Effector CD8-positive, alpha-beta T cell (primary cell): Measurements from ENCODE around the gene ITGB6.
"Not testable (repeated sequence)": the region's sequence is repeated elsewhere in the genome, so short reads cannot be mapped to it uniquely, and the experiment has no call there.

Source experiments
- DNase-seq: peaks from one replicate; lab custom pipeline; 2025; lab: John Stamatoyannopoulos, UW

The ITGB6 gene

GRCh38 chr2:160181146-160181836, 18.8 kb downstream of the ITGB6 start:
- not testable (repeated sequence) for DNase-seq

DNA sequence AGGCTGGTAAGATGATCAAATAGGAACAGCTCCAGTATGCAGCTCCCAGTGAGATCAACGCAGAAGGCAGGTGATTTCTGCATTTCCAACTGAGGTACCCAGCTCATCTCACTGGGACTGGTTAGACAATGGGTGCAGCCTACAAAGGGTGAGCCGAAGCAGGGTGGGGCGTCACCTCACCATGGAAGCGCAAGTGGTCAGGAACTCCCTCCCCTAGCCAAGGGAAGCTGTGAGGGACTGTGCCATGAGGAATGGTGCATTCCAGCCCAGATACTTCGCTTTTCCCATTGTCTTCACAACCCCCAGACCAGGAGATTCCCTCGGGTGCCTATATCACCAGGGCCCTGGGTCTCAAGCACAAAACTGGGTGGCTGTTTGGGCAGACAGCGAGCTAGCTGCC, 19.4 kb downstream of the ITGB6 start:
- not testable (repeated sequence) for DNase-seq

GRCh38 chr2:160180172-160180571, 19.9 kb downstream of the ITGB6 start:
- no peak for DNase-seq

DNA sequence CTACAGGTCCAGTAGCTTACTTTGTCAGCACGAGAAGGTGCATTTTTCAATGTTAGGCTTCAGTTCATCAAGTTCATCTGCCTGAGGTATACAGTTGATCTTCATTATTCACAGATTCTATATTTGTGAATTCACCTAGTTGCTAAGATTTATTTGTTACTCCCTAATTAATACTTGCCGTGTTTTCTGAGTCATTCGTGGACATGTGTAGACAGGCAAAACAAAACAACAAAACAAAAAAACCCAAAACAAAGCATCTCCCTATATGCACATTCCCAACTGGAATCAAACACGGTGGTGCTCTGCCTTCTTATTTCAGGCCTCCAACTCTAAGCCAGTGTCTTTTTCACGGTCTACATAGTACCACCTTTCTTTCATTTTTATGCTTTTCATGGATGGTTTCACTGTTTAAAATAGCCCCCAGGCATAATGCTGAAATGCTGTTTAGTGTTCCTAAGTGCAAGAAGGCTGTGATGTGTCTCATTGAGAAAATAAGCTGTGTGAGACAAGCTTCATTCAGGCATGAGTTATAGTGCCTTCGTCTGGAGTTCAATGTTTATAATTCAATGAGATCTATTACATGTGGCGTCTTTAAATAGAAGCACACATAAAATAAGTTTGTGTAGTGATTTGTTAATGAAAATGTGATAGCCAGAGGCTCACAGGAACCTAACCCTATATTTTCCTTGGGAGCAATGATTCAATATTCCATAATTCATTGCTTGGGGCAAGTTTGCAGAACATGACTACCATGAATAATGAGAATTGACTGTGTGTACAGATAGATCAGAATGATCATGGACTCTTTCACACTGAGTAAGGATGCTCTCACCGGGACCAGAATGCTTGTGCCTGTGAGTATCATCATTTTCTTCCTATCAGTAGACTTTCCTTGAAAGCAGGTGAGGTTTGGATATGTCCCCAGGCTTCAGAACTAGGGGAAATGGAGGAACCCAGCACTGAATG, 24.6 kb downstream of the ITGB6 start:
- no peak for DNase-seq

DNA sequence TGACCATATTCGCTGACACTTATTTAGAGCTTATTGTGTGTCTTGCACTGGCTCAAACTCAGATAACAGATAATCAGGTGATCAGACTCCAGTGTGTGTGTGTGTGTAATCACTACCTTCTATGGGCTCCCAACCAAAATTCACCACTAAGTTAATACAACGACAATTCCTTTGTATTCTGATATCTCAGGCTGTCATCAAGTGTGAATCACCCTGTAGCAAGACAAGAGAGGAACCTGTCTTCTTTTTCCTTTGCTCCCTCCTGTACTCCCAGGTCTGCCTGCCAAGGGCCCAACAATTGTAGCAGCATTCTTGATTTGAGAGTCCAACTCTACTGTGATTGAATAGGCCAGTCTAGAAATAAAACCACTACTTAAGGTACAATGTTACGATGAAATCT, 25.8 kb downstream of the ITGB6 start:
- no peak for DNase-seq

GRCh38 chr2:160169988-160170387, 30.1 kb downstream of the ITGB6 start:
- no peak for DNase-seq

DNA sequence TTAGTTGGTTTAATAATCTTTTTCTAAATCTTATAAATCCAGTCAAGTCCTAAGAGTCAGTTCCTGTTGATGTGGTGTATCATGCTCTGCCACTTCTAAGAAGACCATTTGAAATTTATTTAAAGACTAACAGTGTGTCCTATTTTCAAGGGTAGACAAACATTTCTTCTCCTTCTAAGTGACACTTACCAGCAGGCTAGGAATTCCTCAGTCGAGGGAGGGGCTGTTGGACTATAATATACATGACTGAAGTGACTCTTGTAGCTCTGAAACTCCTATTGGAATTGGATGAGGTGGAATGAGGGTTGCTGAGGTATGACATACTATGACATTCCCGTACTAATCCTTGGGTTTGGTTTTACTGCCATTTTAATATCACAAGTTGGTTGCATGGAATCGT, 30.6 kb downstream of the ITGB6 start:
- DNase-seq = no peak

DNA sequence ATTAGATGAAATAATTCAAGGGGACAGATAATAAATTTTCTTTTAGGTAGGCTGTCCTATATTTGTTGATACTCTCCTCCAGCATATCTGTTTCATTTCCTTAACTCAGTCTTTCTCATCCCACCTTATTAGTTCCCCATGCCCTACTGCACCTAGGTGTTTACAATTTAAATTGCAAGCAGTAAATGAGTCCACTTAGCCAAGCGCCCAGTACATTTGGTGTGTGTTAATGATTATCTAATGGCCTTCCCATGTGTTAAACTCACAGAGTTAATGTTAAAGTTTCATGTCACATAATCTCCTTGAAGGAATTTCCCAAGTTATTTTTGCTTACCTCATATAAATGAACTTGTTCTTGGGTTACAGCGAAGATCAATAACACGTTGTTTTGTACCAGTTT, 31.2 kb downstream of the ITGB6 start:
- DNase-seq = no peak

GRCh38 chr2:160167089-160167740, 32.9 kb downstream of the ITGB6 start:
- no peak for DNase-seq

GRCh38 chr2:160165996-160166395, 34.1 kb downstream of the ITGB6 start:
- no peak for DNase-seq

DNA sequence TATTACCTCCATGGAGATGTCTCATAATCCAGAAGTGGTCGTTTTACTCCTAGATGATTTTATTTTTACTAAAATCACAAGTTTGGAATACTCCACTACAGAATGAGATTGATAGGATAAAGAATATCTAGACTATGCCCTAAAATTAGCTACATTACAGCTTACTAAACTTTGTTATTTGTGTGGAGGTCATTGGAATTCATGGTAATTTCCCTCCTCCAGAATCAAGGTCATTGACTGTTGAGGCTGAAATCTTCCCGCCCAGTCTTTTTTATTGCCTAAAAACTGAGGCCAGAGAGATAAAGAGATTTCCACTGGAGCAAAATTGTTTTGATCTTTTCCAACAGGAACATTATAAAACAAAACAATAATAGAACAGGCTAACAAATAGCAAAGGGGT, 35.0 kb downstream of the ITGB6 start:
- DNase-seq = no peak

GRCh38 chr2:160157861-160158829, 41.9 kb downstream of the ITGB6 start:
- DNase-seq = no peak

DNA sequence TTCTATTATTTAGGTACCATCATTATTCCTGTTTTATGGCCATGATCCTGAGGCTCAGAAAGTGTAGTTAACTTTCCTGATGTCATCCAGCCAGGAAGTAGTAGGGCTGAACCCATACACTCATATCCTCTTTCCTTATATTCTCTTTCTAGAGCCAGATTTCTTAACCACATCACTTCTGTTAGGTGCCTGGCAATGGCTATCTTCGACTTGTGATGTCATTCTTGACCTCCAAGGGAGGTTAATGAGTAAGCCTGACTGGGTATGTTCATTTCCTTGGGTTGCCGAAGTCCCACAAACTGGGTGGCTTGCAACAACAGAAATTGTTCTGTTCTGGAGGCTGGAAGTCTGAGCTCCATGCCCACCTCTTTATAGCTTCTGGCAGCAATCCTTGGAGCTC, 43.4 kb downstream of the ITGB6 start:
- no peak for DNase-seq

DNA sequence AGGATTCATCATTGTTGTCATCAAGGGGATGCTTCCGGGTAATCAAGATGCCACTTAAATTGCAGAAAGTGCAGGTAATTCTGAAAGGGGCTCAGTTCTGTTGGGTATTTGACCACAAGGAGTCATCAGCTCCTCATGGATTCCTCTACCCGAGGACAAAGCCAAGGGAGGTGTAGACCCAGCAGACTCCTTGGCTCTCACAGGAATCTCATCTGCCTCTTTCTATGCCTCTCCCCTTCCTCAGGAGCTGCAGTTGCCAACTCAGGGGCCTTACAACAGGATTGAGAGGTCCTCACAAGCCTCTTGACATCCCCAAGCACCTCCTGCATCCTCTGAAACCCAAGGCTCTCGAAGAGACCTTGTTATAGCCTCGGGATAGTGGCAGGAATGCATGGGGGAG, 44.0 kb downstream of the ITGB6 start:
- DNase-seq = no peak

DNA sequence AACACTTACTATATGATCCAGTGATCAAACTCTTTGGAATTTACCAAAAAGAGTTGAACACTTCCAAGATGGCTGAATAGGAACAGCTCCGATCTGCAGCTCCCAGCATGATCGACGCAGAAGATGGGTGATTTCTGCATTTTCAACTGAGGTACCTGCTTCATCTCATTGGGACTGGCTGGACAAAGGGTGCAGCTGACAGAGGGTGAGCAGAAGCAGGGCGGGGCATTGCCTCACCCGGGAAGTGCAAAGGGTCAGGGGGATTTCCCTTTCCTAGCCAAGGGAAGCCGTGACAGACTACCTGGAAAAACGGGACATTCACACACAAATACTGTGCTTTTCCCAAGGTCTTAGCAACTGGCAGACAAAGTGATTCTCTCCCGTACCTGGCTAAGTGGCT, 51.7 kb downstream of the ITGB6 start:
- DNase-seq = not testable (repeated sequence)

DNA sequence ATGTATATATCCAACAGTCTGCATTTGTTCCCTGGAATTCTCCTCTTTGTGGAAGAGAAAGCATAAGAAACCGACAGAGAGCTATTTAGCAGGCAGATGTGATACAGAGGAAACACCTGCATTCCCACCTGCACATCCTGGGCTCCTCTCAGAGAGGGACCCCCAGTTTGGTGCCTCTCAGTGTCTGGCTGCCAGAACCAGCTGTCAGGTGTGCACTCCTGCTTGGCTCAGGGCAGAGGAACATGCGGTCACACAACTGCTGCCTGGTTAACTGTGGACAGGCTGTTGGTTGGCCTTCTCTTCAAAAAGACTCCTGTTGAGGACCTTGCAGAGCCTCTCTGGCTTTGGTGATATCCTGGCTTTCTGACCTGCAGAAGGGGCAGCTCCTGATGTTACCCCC, 54.6 kb downstream of the ITGB6 start:
- DNase-seq = no peak

- no peak for DNase-seq
These were observed 55.6 kb downstream of the ITGB6 start for GRCh38 chr2:160144280-160144990.

GRCh38 chr2:160142472-160142871, 57.6 kb downstream of the ITGB6 start:
- no peak for DNase-seq

DNA sequence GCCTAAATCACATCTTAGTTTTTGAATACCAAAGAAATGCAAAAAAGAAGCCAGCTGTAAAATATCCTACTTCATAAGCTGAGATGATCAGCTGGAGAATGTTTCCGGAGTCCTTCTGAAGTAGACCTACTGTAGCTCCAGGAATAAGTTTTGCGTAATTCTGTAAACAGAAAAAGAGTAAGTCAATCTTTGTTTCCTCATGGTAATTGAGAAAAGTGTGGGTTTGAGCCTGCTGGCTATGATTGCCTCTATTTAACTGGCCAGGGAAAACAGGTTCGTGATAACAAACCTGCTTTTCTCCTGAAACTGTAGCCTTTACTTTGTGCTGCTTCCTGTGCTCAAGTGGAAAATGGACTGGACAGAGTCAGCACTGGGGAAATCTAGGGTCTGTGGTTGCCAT, 58.2 kb downstream of the ITGB6 start:
- no peak for DNase-seq

DNA sequence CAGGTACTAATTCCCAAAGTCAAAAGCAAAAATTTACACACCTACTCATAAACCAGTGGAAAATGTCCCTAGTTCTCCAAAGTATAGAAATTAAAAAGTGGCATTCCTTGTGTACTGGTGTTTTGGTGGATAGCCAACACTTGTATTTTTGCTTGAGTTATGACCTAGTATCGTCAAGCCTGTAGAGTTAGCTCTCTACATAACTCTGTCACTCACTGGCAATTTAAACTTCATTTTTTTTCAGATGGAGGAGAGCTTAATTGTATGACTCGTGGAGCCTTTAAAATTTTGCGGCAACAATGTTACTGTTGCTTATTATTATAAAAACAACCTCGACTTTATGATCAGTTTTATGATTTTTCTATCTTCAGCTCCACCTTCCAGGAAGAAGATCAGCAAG, 58.7 kb downstream of the ITGB6 start:
- DNase-seq = no peak

- DNase-seq = no peak
These were observed 59.6 kb downstream of the ITGB6 start for GRCh38 chr2:160140471-160140870.
